HG03432 (cell line): ENCODE measurements around the gene CTNND2.

ENCODE experiments used
- ATAC-seq: cut with Tn5 transposase; IDR thresholded peaks from one replicate; pipeline ENCODE4 v1.9.1; 2021; ENCODE audit warnings: mild to moderate bottlenecking, moderate library complexity; ENCODE audit not compliant: unreplicated experiment

Gene CTNND2

GRCh38 chr5:11531811-11532555 is 372.3 kb downstream of the CTNND2 start:
- no peak for ATAC-seq

GRCh38 chr5:11528720-11529119 is 375.5 kb downstream of the CTNND2 start:
- ATAC-seq, result no peak

- ATAC-seq, result no peak
Measured at GRCh38 chr5:11527652-11528349, 376.4 kb downstream of the CTNND2 start.

GRCh38 chr5:11525020-11525419 is 379.2 kb downstream of the CTNND2 start:
- no peak for ATAC-seq

GRCh38 chr5:11524188-11524587 is 380.1 kb downstream of the CTNND2 start:
- no peak for ATAC-seq

- no peak for ATAC-seq
Measured at GRCh38 chr5:11522796-11523195, 381.4 kb downstream of the CTNND2 start.

- no peak for ATAC-seq
Measured at GRCh38 chr5:11520241-11520930, 383.9 kb downstream of the CTNND2 start.

- ATAC-seq, result no peak
Measured at GRCh38 chr5:11519236-11519635, 385.0 kb downstream of the CTNND2 start.

GRCh38 chr5:11518676-11519075 is 385.6 kb downstream of the CTNND2 start:
- no peak for ATAC-seq

GRCh38 chr5:11514705-11515432 is 389.4 kb downstream of the CTNND2 start:
- no peak for ATAC-seq

- no peak for ATAC-seq
Measured at GRCh38 chr5:11511878-11512277, 392.4 kb downstream of the CTNND2 start.

GRCh38 chr5:11510889-11511288 is 393.4 kb downstream of the CTNND2 start:
- no peak for ATAC-seq

- ATAC-seq, result no peak
Measured at GRCh38 chr5:11509793-11510192, 394.5 kb downstream of the CTNND2 start.

- ATAC-seq, result no peak
Measured at GRCh38 chr5:11507156-11507910, 396.9 kb downstream of the CTNND2 start.

GRCh38 chr5:11504886-11505193 is 399.4 kb downstream of the CTNND2 start:
- ATAC-seq, result no peak

GRCh38 chr5:11504065-11504885 is 400.0 kb downstream of the CTNND2 start:
- no peak for ATAC-seq

GRCh38 chr5:11502783-11503182 is 401.5 kb downstream of the CTNND2 start:
- ATAC-seq, result no peak

- no peak for ATAC-seq
Measured at GRCh38 chr5:11497651-11498050, 406.6 kb downstream of the CTNND2 start.

GRCh38 chr5:11496137-11496719 is 408.0 kb downstream of the CTNND2 start:
- no peak for ATAC-seq
